PC-9 (cell line): ENCODE results near the gene SRRM5. TPM values are rescaled to one million over a fixed set of nuclear protein-coding genes. Genes with fewer than 3 reads are reported as not detected.
A peak's percentile ranks its signal among the peaks of the same experiment; 100 is the strongest.

ENCODE experiments used
- BruUV-seq: library from RNA; stranded (reverse); fragments of 400-500 nt; replicated peaks from 2 replicates; lab custom pipeline; 2021; lab: Mats Ljungman, UMichigan
- CTCF ChIA-PET: fragments of 300-600 bp; sonication (Branson Sonifier 250); formaldehyde crosslinking; loops from one replicate; lab custom pipeline; 2022; ENCODE audit warnings: antibody characterized with exemption; lab: Charles Lee
- POLR2A ChIA-PET: fragments of 300-600 bp; sonication (Branson Sonifier 250); formaldehyde crosslinking; loops from one replicate; lab custom pipeline; 2022; ENCODE audit warnings: antibody characterized with exemption; ENCODE audit not compliant: unreplicated experiment; lab: Charles Lee
- DNase-seq, 2 experiments: peaks; one replicate each; pipeline versions ENCODE4 v3.0.0 to v3.0.0-alpha.2; 2015 to 2022; ENCODE audit warnings: mixed read lengths in 1 of 2
- H2AFZ ChIP-seq: fragments of 200-600 bp; sonication (generic); 2 replicates; pipeline ENCODE4 v1.8.1; 2017; ENCODE audit warnings: antibody characterized with exemption
- H3F3A ChIP-seq: fragments of 200-600 bp; sonication (generic); 2 replicates; pipeline ENCODE4 v1.8.1; 2017; ENCODE audit warnings: antibody characterized with exemption, mild to moderate bottlenecking, low read depth; ENCODE audit not compliant: insufficient read depth
- H3K27ac ChIP-seq: fragments of 200-600 bp; sonication (generic); 2 replicates; pipeline ENCODE4 v1.6.1; 2016; ENCODE audit warnings: mixed run types
- H3K27me3 ChIP-seq: fragments of 200-600 bp; sonication (generic); 2 replicates; pipeline ENCODE4 v1.6.1; 2016; ENCODE audit warnings: low read depth, mixed run types; ENCODE audit not compliant: insufficient read depth
- H3K36me3 ChIP-seq: fragments of 200-600 bp; sonication (generic); 2 replicates; pipeline ENCODE4 v1.6.1; 2016; ENCODE audit warnings: low read depth, mixed run types
- H3K4me1 ChIP-seq: fragments of 200-600 bp; sonication (generic); replicated peaks from 2 replicates; pipeline ENCODE4 v1.6.1; 2016; ENCODE audit warnings: mixed run types; ENCODE audit not compliant: insufficient read depth
- H3K4me2 ChIP-seq: fragments of 200-600 bp; sonication (generic); 2 replicates; pipeline ENCODE4 v1.6.1; 2017; ENCODE audit warnings: mixed run types
- H3K4me3 ChIP-seq: fragments of 200-600 bp; sonication (generic); 2 replicates; pipeline ENCODE4 v1.6.1; 2016; ENCODE audit warnings: mixed run types
- H3K79me2 ChIP-seq: fragments of 200-600 bp; sonication (generic); 2 replicates; pipeline ENCODE4 v1.6.1; 2017; ENCODE audit warnings: low read depth, mixed run types
- H3K9me2 ChIP-seq: fragments of 200-600 bp; sonication (generic); 2 replicates; pipeline ENCODE4 v1.8.1; 2017; ENCODE audit warnings: mild to moderate bottlenecking; ENCODE audit not compliant: insufficient read depth
- H3K9me3 ChIP-seq: fragments of 200-600 bp; sonication (generic); 2 replicates; pipeline ENCODE4 v1.8.1; 2016; ENCODE audit warnings: low read depth; ENCODE audit not compliant: insufficient read depth
- H4K20me1 ChIP-seq: fragments of 200-600 bp; sonication (generic); 2 replicates; pipeline ENCODE4 v1.8.1; 2017; ENCODE audit not compliant: insufficient read depth
- CTCF ChIP-seq: fragments of 200-600 bp; sonication (generic); conservative IDR thresholded peaks from 2 replicates; pipeline ENCODE4 v1.6.1; 2017; ENCODE audit warnings: mixed run types, antibody characterized with exemption, mild to moderate bottlenecking, moderate library complexity
- EZH2 ChIP-seq: fragments of 200-600 bp; sonication (generic); IDR thresholded peaks from 2 replicates; pipeline ENCODE4 v1.8.0; 2017; ENCODE audit warnings: antibody characterized with exemption, low read depth
- intact Hi-C: fragments of 100-400 bp; cut with micrococcal nuclease; formaldehyde crosslinking; loops from one replicate; pipeline ENCODE4 v1.10.0; 2022; ENCODE audit not compliant: unreplicated experiment
- total RNA-seq: library from RNA; stranded (reverse); gene quantifications from 2 replicates; pipeline ENCODE4 v1.2.3, GENCODE V29; 2021

The SRRM5 gene
- total RNA-seq, 1 experiment from 2014 or later, result 0.37 TPM

DNA sequence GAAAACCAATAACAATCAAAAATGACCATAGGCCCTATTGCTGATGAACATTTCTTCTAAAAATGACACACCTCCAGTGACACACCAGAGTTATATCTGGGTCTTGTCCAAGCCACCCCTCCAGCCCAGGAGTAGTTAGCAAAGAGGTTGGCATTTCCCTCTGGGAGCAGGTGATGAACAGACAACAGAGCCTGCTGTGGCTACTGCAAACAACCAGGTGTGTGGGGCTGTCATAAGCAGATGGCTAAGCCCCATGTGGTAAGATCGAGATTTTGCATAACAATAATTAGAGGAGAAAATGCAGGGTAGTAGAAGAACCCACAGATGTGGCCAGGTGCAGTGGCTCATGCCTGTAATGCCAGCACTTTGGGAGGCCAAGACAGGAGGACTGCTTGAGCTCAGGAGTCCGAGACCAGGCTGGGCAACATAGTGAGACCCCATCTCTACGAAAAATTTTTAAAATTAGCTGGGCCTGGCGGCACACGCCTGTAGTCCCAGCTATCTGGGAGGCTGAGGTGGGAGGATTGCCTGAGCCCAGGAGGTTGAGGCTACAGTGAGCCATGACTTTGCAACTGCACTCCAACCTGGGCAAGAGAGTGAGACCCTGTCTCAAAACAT lies 41.6 kb upstream of the SRRM5 start:
- peaks cover 10% of the 10 kb centered on the region for H3K79me2 ChIP-seq
- no peaks in the 10 kb centered on the region for H3F3A ChIP-seq
- POLR2A ChIA-PET, result no interaction called here
- H3K4me2 ChIP-seq, result no peak overlapping the region
- BruUV-seq, result no TSS peak
- H3K9me3 ChIP-seq, result no peaks in the 10 kb centered on the region
- H3K27ac ChIP-seq, result no peak overlapping the region
- CTCF ChIA-PET, result no interaction called here
- H3K27me3 ChIP-seq, result no peaks in the 10 kb centered on the region
- intact Hi-C loops, result no loop called here
- no peak for TF ChIP-seq EZH2
- no peak for TF ChIP-seq CTCF
- no peak overlapping the region for H2AFZ ChIP-seq
- peaks cover 6% of the 10 kb centered on the region; the same call in 1 of the 2 replicates for H3K4me1 ChIP-seq
- peak; percentile 13 to 63 for DNase-seq
- no peaks in the 10 kb centered on the region; the same call in 1 of the 2 replicates for H3K36me3 ChIP-seq
- H4K20me1 ChIP-seq, result no peaks in the 10 kb centered on the region; the same call in 1 of the 2 replicates
- H3K4me3 ChIP-seq, result no peak overlapping the region
- H3K9me2 ChIP-seq, result no peaks in the 10 kb centered on the region

DNA sequence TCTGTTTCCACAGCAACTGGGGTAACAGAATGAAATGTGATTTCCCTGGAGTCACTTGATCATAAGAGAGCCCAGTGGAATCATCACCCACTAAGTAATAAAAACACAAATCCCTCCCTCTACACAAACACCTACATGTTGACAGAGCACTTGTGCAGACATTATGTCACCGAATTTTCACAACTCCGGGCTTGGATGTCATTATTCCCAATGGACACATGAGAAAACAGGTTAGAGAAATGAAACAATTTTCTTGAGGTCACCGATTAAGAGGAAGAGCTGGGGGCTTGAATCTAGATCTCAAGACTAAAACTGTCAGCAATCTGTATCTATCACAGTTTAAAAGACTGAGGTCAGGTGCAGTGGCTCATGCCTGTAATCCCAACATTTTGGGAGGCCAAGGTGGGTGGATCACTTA lies 39.7 kb upstream of the SRRM5 start:
- no peak overlapping the region for H3K4me3 ChIP-seq
- no peaks in the 10 kb centered on the region for H4K20me1 ChIP-seq
- no TSS peak for BruUV-seq
- CTCF ChIA-PET, result no interaction called here
- H3F3A ChIP-seq, result no peaks in the 10 kb centered on the region
- no peaks in the 10 kb centered on the region; the same call in 1 of the 2 replicates for H3K36me3 ChIP-seq
- H3K4me1 ChIP-seq, result peaks cover 10% of the 10 kb centered on the region; the same call in 1 of the 2 replicates
- no peak overlapping the region for H3K27ac ChIP-seq
- TF ChIP-seq EZH2 (no peak), CTCF (no peak)
- POLR2A ChIA-PET, result no interaction called here
- no peaks in the 10 kb centered on the region for H3K9me2 ChIP-seq
- intact Hi-C loops, result no loop called here
- DNase-seq, result no peak
- no peaks in the 10 kb centered on the region for H3K27me3 ChIP-seq
- peaks cover 10% of the 10 kb centered on the region for H3K79me2 ChIP-seq
- H2AFZ ChIP-seq, result no peak overlapping the region
- H3K4me2 ChIP-seq, result no peak overlapping the region
- H3K9me3 ChIP-seq, result no peaks in the 10 kb centered on the region

GRCh38 chr19:43574424-43575155 lies 37.3 kb upstream of the SRRM5 start:
- CTCF ChIA-PET, result interaction anchor here (0.6 to 1.1 kb wide), 3 partner anchors 21 to 431 kb away, joined by 4 to 5 read pairs (median 4); partner anchors contain the start of genes IRGQ and ZNF576
- no peak overlapping the region for H3K27ac ChIP-seq
- H3K9me3 ChIP-seq, result no peaks in the 10 kb centered on the region
- H3K4me1 ChIP-seq, result peaks cover 10% of the 10 kb centered on the region; the same call in 1 of the 2 replicates
- POLR2A ChIA-PET, result no interaction called here
- peak overlapping the region; percentile 94 for H3K4me3 ChIP-seq
- H2AFZ ChIP-seq, result peak overlapping the region; percentile 100
- no peaks in the 10 kb centered on the region for H3F3A ChIP-seq
- H3K4me2 ChIP-seq, result peak overlapping the region; percentile 90
- H3K27me3 ChIP-seq, result no peaks in the 10 kb centered on the region
- BruUV-seq, result TSS peak; percentile 27
- DNase-seq, result peak in 1 of 2 experiments; percentile 13
- no peaks in the 10 kb centered on the region for H4K20me1 ChIP-seq
- no peak for TF ChIP-seq EZH2
- no peak for TF ChIP-seq CTCF
- intact Hi-C loops, result loop anchor here (1.0 to 5.0 kb wide), 2 partner anchors 22 to 47 kb away; partner anchors contain the start of genes ETHE1, IRGQ and ZNF576
- H3K36me3 ChIP-seq, result no peaks in the 10 kb centered on the region; the same call in 1 of the 2 replicates
- H3K79me2 ChIP-seq, result peaks cover 10% of the 10 kb centered on the region
- no peaks in the 10 kb centered on the region for H3K9me2 ChIP-seq
